Measurements from ENCODE around the gene MATR3.

DNA sequence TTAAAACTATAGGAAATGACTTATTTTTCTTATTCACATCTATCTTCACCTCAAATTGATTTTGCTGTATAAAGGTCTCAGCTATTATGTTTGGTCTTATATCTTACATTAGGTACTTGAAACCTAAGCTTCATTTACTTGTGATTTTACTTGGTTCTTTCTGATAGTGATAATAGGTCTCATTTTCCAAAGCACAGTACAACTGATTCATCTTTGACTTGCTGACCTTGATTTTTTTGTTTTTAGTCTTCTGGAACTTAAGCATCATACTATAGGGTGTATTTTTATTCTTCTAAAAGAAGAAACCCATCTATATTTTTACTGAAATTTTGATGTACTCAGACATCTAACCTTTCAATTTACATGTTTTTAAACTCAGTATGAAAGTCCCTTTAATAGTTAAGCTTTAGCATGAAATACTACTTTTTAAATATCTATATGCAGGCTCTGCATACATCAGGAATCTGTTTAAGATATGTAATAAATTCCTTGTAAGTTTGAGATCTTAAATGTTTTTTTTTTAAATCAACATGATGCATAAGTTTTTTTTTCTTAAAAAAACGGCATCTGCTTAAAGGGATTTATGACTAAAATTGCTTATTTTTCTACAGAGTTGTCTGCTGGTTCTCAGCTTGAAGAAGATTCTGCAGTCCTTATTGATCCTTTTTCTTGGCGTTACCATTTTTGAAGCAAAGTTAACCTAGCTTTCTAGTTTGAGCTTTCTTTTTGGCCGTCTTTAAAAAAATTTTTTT is 13.3 kb downstream of the MATR3 start:
- TF ChIP-seq POLR2AphosphoS5 (IDR thresholded peaks at IDR 0.05; ENCODE audit: borderline replicate concordance, low read depth, low read length) = no peak
- no peak for TF ChIP-seq EZH2 (IDR thresholded peaks at IDR 0.05)

Measured in SK-N-MC (cell line).